T-helper 2 cell treated with Interferon-gamma antibody and Interleukin-4, amounts not matched to agents 5 μg/mL and 100 μg/mL, for 36 hours (primary cell): Measurements from ENCODE around the gene RRAS.

ENCODE experiments used
- DNase-seq: peaks from one replicate; pipeline ENCODE4 v3.0.0; 2021; ENCODE audit warnings: low spot score
- H3K27ac Mint-ChIP-seq: one replicate; pipeline ENCODE4 v1.8.0; 2021; ENCODE audit warnings: mild to moderate bottlenecking, mixed read lengths
- H3K27me3 Mint-ChIP-seq: one replicate; pipeline ENCODE4 v1.8.0; 2021; ENCODE audit warnings: low read depth, mixed read lengths
- H3K36me3 Mint-ChIP-seq: one replicate; pipeline ENCODE4 v1.8.0; 2021; ENCODE audit warnings: low read depth, mixed read lengths
- H3K4me1 Mint-ChIP-seq: one replicate; pipeline ENCODE4 v1.8.0; 2021; ENCODE audit warnings: low read depth, mixed read lengths
- H3K4me3 Mint-ChIP-seq: one replicate; pipeline ENCODE4 v1.8.0; 2022; ENCODE audit warnings: mild to moderate bottlenecking, moderate library complexity, mixed read lengths
- H3K9me3 Mint-ChIP-seq: one replicate; pipeline ENCODE4 v1.8.0; 2021; ENCODE audit warnings: mixed read lengths

RRAS gene

DNA sequence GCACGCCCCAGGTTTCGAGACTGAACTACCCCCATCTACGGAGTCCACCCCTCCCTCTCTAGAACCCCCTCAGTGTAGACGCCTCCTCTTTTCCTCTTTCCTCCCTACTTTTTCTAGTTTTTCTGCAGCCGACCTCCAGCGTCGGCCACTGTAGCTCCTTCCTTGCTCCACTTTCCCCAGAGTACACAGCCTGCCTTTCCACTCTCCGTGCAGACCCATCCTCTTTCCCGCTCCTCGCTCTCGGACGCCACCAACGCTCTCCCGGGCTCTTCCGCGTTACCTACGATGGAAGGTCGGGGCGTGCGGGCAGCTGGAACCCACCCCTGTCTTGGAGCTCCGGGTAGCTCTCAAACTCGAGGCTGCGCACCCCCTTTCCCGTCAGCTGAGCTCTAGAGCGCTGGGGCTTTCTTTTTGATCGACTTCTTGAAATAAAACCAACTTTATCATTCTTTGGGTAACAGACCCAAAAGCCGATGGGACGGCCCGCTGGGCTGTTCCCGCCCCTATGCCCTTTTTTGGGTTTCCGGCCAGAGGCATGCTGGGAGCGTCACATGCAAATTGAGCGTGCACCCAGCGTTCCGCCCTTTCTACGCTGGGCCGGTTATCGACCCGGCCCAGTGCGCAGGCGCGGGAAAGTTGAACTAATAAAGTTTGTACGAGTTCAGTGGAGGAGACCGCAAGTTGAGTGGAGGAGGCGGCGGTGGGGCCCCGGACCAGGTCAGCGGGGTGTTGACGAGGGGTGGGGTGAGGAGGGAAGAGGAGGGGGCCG, 25.6 kb upstream of the RRAS start, which contains the start of the genes BCL2L12 and IRF3:
TSS of gene BCL2L12 (plus strand) at position 583 of the 769 bp plus-strand sequence. CDS start 760 bp downstream, outside the sequence.
TSS of gene IRF3 (minus strand) at position 507 of the 769 bp plus-strand sequence. CDS start 1,019 bp downstream, outside the sequence.
- no peaks in the 10 kb centered on the region for H3K27me3 Mint-ChIP-seq
- H3K36me3 Mint-ChIP-seq: peaks cover 32% of the 10 kb centered on the region
- H3K9me3 Mint-ChIP-seq: no peaks in the 10 kb centered on the region
- peak within 1 kb of the TSS; percentile 96 for H3K27ac Mint-ChIP-seq
- peak within 1 kb of the TSS; percentile 98 for H3K4me3 Mint-ChIP-seq
- H3K4me1 Mint-ChIP-seq: peaks cover 29% of the 10 kb centered on the region
- DNase-seq: peak; percentile 99

DNA sequence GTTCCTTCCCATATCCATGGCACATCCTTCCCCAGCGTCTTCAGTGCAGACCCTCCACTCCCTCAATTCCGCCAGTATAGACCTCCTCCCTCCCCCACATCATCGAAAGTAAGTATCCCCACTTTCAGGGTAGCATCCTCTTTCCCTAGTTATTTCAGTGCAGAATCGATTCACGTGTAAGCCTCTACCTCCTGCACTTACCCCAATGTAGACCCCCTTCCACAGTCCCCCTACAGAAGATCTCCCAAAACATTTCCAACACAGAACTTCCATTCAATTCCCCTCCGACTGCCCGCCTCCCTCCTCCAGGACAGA, 25.1 kb upstream of the RRAS start:
- DNase-seq: no peak
- H3K36me3 Mint-ChIP-seq: peaks cover 37% of the 10 kb centered on the region
- peak overlapping the region; percentile 98 for H3K4me3 Mint-ChIP-seq
- H3K27ac Mint-ChIP-seq: peak overlapping the region; percentile 96
- no peaks in the 10 kb centered on the region for H3K9me3 Mint-ChIP-seq
- H3K4me1 Mint-ChIP-seq: peaks cover 29% of the 10 kb centered on the region
- no peaks in the 10 kb centered on the region for H3K27me3 Mint-ChIP-seq

DNA sequence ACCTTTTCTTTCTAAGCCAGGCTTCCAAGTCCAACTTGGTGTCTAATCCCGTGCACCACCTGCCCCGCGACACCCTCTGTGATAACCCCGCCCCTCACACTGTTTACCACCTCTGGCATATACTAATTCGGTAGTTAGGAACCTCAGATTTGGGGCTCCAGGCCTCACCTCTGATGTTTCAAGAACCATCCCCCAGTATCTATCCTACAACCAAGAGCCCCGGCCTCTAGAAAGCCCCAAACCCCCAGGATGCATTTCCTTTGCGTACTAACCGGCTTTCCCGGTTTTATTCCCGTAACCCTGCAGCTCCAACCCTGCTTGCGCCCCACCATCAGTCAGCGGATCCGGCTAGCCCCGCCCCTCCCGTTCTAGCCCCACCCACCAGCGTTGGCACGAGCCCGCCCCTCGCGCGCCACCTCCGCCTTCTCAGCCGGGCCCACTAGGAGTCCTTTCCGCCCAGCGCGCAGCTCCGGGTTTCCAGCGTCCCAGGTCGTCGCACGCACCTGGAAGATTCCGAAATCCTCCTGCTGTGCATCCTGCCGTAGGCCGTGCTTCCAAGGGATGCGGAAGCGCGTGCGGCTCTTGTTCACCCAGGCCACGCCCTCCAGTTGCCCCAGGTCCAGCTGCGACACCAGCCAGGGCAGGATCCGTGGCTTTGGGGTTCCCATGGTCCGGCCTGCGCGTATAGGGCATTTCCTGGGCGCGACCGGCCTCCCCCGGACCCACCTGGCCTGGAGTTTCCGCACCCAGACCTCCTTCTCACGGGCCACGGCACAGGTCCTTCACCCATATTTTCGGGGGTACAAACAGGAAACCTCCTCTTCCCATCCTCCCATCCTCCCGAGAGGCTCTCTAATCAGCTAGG, 24.5 kb upstream of the RRAS start:
- Mint-ChIP-seq H3K36me3 (peaks cover 38% of the 10 kb centered on the region), H3K4me1 (peaks cover 29% of the 10 kb centered on the region), H3K4me3 (peak overlapping the region; percentile 98), H3K27ac (peak overlapping the region; percentile 96), H3K27me3 (no peaks in the 10 kb centered on the region), H3K9me3 (no peaks in the 10 kb centered on the region)
- peak; percentile 78 for DNase-seq

DNA sequence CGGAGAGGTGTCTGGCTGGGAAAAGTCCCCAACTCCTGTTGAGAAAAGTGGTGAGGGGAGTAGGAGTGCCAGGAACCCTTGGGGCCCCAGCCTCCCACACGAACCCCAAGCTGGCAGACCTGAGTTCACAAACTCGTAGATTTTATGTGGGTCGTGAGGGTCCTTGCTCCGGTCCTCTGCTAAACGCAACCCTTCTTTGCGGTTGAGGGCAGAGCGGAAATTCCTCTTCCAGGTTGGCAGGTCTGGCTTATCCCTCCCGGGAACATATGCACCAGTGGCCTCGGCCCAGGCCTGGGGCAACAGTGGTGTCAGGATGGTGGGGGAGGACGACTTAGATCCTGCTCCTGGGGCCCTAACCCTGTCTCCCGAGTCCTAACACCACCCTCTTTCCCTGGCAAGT, 23.3 kb upstream of the RRAS start:
- peaks cover 29% of the 10 kb centered on the region for H3K4me1 Mint-ChIP-seq
- no peaks in the 10 kb centered on the region for H3K27me3 Mint-ChIP-seq
- no peak for DNase-seq
- H3K9me3 Mint-ChIP-seq: no peaks in the 10 kb centered on the region
- peak overlapping the region; percentile 98 for H3K4me3 Mint-ChIP-seq
- H3K27ac Mint-ChIP-seq: peak overlapping the region; percentile 96
- peaks cover 40% of the 10 kb centered on the region for H3K36me3 Mint-ChIP-seq

DNA sequence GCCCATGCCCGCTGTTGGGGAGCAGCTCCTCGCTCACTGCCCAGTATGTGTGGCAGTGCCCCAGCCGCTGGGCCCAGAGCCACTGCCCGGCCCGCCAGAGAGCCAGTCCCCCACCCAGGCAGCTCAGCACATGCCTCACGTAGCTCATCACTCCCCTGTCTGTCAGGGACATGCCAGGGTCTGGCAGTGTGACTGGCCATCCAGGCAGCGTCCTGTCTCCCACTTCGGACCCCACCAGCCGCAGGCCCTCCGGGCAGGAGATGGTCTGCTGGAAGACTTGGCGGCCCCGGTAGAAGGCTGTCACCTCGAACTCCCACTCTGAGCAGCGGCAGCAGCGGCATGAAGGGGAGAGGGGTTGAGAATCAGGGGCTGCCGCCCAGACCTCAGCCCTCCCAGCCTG, 22.1 kb upstream of the RRAS start:
- no peak overlapping the region for H3K27ac Mint-ChIP-seq
- no peak overlapping the region for H3K4me3 Mint-ChIP-seq
- DNase-seq: no peak
- no peaks in the 10 kb centered on the region for H3K27me3 Mint-ChIP-seq
- peaks cover 22% of the 10 kb centered on the region for H3K4me1 Mint-ChIP-seq
- H3K36me3 Mint-ChIP-seq: peaks cover 44% of the 10 kb centered on the region
- no peaks in the 10 kb centered on the region for H3K9me3 Mint-ChIP-seq

DNA sequence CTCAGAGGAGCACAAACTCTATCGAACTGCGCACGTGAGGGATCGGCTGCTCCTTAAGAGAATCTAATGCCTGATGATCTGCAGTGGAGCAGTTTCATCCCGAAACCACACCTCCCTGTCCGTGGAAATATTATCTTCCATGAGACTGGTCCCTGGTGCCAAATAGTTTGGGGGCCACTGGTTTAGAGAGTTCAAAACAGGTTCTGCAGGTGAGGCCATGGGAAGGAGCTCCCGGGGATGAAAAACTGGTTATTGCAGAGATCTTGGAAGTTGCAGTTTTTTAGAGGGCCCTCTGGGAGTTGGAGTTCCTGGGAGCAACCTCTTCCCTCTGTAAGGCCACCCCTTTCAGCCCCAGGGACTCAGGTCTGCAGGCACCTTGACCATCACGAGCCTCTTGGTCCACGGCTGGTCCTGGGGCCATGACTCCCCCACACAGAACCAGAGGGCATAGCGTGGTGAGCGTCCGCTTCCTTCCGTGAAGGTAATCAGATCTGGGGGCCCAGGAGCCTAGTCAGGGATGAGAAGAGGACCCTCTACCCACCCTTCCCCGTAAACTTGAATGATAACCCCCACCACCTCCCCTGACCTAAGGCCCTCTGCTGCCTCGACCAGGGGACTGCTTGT, 20.5 kb upstream of the RRAS start:
- H3K36me3 Mint-ChIP-seq: peaks cover 54% of the 10 kb centered on the region
- DNase-seq: no peak
- no peaks in the 10 kb centered on the region for H3K27me3 Mint-ChIP-seq
- peaks cover 14% of the 10 kb centered on the region for H3K4me1 Mint-ChIP-seq
- H3K27ac Mint-ChIP-seq: no peak overlapping the region
- H3K9me3 Mint-ChIP-seq: no peaks in the 10 kb centered on the region
- no peak overlapping the region for H3K4me3 Mint-ChIP-seq

DNA sequence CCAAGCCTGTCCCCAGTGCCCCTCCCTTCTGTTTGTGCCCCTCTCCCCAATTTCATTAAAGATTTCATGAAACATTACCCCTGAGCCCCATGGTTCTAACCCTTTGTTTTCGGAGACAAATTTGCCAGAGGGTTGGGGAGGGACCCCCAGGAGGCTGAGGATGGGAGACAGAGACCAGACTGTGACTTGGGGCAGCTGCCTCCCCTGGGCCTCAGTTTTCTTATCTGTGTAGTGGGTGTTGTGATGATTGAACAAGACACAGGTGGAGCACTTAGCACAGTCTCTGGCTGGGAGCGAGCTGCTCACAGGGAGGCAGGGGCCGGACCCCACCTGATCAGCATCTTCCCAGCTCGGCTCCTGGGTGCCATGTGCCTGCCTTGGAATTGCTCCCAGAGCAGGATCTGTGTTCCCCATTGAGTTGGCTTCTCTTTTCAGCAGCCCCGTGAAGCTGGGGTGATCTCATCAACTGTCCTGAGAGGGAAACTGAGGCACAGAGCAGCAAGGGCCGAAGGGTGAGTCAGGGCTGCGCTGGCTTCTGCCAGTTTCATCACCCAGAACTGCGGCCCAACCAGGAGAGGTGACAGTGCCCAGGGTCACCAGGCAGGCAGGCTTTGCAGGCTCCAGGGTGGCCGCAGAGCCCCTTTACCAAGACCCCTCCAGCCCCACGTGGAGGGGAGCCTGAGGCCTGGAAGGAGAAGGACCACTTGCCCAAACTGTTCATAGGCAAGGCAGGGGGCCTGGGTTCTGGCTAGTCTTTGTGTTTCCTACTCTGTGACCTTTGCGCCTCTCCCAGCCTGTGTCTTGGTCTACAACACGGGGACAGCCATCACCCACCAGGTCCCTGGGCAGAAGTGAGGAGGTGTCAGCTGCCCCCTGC, 18.9 kb upstream of the RRAS start:
- Mint-ChIP-seq H3K27ac (no peak overlapping the region), H3K9me3 (no peaks in the 10 kb centered on the region), H3K36me3 (peaks cover 54% of the 10 kb centered on the region), H3K27me3 (no peaks in the 10 kb centered on the region), H3K4me3 (no peak overlapping the region), H3K4me1 (peaks cover 5% of the 10 kb centered on the region)
- DNase-seq: no peak

DNA sequence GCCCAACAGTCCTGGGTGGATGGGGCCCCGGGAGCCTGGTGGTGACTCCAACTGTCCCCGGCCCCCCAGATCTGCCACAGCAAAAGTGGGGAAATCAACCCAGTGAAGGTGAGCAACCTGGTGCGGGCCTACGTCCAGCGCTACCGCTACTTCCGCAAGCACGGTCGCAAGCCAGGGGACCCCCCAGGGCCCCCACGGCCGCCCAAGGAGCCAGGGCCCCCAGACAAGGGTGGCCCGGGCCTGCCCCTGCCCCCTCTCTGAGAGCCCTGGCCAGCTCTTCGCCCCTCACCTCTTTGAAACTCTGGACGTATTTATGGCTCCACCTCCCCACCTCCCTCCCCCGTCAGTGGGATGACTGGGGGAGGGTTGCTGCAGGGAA, 18.2 kb upstream of the RRAS start:
- Mint-ChIP-seq H3K4me1 (no peaks in the 10 kb centered on the region), H3K36me3 (peaks cover 54% of the 10 kb centered on the region), H3K4me3 (no peak overlapping the region), H3K27me3 (no peaks in the 10 kb centered on the region), H3K9me3 (no peaks in the 10 kb centered on the region), H3K27ac (no peak overlapping the region)
- DNase-seq: no peak

DNA sequence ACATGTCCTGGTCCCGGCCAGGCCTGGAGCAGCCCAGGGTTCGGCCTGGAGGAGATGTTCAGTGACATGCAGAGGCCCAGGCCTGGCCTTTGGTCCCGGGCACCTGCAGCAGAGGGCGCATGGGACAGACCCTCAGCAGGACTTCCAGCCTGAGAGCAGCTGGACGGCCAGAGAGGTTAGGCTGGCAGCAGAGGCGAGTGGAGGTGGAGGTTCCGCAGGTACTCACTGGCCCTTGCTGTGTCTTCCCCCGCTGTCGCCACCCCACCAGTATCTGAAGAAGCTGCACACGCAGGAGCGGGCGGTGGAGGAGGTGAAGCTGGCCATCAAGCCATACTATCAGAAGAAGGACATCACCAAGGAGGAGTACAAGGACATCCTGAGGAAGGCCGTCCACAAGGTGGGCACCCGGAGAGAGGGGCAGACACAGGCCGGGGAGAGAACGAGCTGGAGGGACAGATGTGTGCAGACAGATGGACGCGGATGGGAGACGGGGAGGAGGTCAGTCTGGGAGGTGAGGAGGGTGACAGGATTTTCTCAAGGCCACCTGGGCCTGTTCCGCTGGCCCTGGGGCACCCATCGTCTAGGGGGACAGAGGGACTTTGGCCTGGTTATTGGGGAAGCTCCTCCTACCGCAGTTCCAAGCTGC, 17.7 kb upstream of the RRAS start:
- no peak overlapping the region for H3K27ac Mint-ChIP-seq
- no peaks in the 10 kb centered on the region for H3K27me3 Mint-ChIP-seq
- no peak overlapping the region for H3K4me3 Mint-ChIP-seq
- H3K36me3 Mint-ChIP-seq: peaks cover 51% of the 10 kb centered on the region
- no peaks in the 10 kb centered on the region for H3K9me3 Mint-ChIP-seq
- no peaks in the 10 kb centered on the region for H3K4me1 Mint-ChIP-seq
- no peak for DNase-seq

DNA sequence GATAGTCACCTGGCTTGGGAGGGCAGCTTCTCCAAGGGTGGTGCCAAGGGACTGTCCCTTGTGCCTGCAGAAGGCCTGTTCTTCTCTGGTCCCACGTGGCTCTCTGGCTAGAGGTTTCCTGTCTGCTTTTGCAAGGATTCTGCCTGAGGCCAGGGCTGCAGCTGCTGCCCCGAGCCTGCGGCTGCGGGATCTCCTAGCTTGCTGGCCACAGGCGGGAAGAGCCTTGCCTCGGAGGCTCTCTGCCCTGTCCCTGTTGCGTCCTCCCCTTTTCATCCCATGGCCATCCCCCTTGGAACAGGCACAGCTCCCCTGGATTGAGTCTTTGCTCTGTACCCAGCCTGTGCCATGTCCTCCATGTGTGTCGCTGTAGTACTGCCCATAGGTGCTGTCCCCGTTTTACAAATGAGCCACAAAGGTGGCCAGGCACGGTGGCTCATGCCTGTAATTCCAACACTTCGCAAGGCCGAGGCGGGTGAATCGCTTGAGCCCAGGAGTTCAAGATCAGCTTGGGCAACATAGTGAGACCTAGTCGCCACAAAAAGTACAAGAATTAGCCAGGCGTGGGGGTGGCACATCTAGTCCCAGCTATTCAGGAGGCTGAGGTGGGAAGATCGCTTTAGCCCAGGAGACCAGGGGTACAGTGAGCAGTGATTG, 16.6 kb upstream of the RRAS start:
- Mint-ChIP-seq H3K27ac (no peak overlapping the region), H3K27me3 (no peaks in the 10 kb centered on the region)

DNA sequence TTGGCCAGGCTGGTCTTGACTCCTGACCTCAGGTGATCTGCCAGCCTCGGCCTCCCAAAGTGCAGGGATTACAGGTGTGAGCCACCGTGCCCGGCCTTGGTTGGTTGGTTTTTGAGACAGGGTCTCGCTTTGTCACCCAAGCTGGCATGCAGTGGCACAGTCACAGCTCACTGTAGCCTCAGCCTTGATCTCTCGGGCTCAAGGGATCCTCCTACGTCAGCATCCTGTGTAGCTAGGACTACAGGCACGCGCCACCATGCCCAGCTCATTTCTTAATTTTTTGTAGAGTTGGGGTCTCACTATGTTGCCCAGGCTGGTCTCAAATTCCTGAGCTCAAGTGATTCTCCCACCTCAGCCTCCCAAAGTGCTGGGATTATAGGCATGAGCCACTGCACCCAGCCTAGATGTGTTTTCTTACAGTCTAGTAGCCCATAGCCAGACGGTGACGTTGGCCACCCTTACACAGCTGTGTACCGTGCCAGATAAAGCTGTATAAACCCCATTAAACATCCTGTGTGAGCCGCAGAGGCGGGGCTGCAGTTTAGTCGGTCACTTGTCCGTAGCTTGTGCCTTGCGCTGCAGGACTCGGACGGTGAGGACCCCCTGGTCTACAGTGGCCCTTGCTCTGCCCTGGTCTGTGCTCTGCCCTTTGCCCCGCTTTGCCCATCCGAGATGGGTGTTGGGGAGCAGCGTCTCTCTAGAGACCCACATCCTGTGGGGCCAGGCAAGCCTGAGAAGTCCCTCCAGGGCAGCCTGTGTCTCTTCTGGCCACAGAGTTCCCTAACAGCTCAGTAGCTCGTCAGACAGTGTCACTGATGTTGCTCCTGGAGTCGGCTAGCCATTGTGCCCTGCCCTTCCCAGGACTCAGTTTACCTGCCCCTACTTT, 15.9 kb upstream of the RRAS start:
- Mint-ChIP-seq H3K36me3 (peaks cover 51% of the 10 kb centered on the region), H3K27me3 (no peaks in the 10 kb centered on the region), H3K4me3 (no peak overlapping the region), H3K27ac (no peak overlapping the region), H3K9me3 (no peaks in the 10 kb centered on the region), H3K4me1 (no peaks in the 10 kb centered on the region)
- no peak for DNase-seq

More for the DNA sequence above, 16.6 kb upstream of the RRAS start:
- no peak for DNase-seq
- Mint-ChIP-seq H3K36me3 (peaks cover 49% of the 10 kb centered on the region), H3K4me1 (no peaks in the 10 kb centered on the region), H3K4me3 (no peak overlapping the region), H3K9me3 (no peaks in the 10 kb centered on the region)

DNA sequence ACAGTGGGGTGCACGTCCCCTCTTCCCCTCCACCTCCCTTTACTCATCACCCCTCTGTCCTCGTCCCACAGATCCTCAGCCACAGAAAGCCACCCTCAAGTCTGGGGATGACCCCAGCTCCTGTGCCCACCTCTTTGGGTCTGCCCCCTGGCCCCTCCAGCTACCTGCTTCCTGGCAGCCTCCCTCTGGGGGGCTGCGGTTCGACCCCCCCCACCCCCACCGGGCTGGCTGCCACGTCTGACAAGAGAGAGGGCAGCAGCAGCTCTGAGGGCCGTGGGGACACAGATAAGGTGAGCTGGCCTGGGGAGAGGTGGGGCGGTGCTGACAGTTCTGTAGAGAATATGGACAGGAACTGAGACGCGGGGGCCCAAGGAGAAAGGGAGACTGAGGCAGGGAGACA, 14.6 kb upstream of the RRAS start:
- Mint-ChIP-seq H3K9me3 (no peaks in the 10 kb centered on the region), H3K36me3 (peaks cover 45% of the 10 kb centered on the region), H3K27ac (no peak overlapping the region), H3K4me1 (no peaks in the 10 kb centered on the region), H3K4me3 (no peak overlapping the region), H3K27me3 (no peaks in the 10 kb centered on the region)
- no peak for DNase-seq
